Measurements from ENCODE around the gene TPSB2.

The TPSB2 gene

DNA sequence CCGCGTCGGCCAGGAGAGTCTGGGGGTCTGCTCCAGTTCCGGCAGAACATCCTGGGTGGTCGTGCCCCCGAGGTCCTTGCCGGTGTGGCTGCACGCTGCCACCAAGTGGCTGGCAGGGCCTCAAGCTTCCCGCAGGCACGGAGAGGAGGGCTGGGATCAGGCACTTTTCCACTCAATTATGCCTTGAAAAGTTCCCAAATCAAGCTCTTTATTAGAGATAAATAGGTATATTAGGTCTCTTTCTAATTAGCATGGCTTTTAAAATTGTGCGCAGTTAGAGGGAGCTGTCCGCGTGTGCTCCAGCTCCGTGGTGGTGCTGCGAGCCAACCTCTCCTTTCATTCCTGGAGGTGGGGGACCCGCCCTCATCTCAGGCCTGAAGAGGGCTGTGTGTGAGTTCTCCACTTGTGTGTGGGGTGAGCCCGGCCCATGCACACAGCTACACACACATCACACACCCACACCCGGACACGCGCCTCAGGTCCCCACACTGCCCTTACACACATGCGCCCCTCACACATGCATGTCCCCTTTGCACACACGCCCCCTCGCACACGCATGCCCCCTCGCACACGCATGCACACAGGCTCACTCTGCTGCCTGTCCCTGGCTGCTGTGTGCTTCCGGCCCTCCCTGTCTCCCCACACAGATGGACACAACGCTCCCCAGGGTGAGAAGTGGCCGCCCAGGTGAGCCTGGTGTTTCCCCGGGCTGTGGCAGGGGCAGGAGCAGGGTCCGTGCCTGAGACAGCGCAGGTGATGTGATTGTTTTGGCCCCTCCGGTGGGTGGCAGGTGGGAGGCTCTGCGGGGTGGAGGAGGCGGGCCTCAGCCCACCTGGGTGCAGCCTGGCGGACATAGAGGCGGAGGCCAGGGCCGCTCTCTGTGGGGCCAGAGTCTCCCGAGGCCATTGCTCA lies 48.3 kb downstream of the TPSB2 start:
- DNase-seq, result no peak

DNA sequence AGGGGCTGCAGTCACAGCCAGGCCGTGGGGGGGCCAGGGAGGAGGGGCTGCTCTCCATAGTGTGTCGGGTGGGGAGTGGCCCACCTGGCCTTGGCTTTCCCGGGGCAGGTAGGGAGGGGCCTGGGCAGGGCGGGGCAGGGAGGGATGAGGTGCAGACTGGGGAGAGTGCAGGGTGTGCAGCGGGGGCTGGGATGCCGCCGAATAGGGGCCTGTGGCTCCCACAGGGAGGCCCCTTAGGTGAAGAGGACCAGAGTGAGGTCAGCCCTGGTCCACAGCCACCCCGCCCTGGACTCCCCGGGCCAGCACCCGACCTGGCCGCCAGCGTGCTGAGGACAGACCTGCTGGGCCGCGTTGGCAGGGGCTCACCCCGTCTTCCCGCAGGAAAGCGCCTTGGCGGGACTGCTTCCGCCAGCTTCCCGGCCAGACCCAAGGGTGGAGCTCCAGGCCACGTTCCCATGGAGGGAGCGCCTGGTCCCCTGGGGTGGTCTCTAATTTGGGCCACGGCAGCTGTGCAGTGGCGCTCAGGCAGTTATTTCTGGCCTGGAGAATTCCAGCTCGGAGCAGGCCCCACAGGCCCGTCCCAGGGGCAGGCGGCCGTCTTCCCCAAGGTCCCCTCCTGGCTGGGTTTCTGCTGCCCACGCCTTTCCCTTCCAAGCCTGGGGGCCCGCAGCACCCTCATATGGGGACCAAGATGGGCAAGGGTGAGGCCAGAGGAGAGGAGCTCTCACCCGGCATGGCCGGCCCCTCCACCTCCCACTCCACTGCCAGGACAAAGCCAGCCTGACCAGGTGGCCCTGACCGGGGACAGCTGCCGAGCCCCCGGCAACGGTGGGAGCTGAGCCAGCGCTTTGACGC lies 49.2 kb downstream of the TPSB2 start:
- DNase-seq, result no peak
